ENCODE data around the gene PUM1. TPM values are rescaled to one million over a fixed set of nuclear protein-coding genes. Genes with fewer than 3 reads are reported as not detected.

The PUM1 gene
- total RNA-seq, 2 donors from 2014 or later = 30.9 to 32.3 TPM

- Histone ChIP-seq H3K4me3 (no peak overlapping the region), H3K27ac (no peak overlapping the region), H3K4me1 (no peaks in the 10 kb centered on the region), H3K27me3 (no peaks in the 10 kb centered on the region), H3K9me3 (no peaks in the 10 kb centered on the region), H3K36me3 (replicated peaks in 1 of 2; ENCODE audit: insufficient read depth in 1 of 2, low read depth in 2 of 2) (peaks cover 6 to 29% of the 10 kb centered on the region in 2 donors)
- intact Hi-C loops (cut with DNase I) = no loop called here
- no peak for DNase-seq
- TF ChIP-seq CTCF (IDR thresholded peaks at IDR 0.05) (no peak), POLR2A (IDR thresholded peaks at IDR 0.05) (no peak)
- WGBS, 2 donors = 82 to 92% methylated on average over 3 of the region's 3 CpGs
- no peak for ATAC-seq
Measured at GRCh38 chr1:30934613-30935012, 130.9 kb downstream of the PUM1 start.

- TF ChIP-seq POLR2A (IDR thresholded peaks at IDR 0.05) (no peak), CTCF (IDR thresholded peaks at IDR 0.05) (no peak)
- no peaks in the 10 kb centered on the region for H3K4me1 ChIP-seq
- H3K4me3 ChIP-seq = no peak overlapping the region
- no peaks in the 10 kb centered on the region for H3K27me3 ChIP-seq
- H3K27ac ChIP-seq = no peak overlapping the region
- peaks cover 6 to 27% of the 10 kb centered on the region in 2 donors for H3K36me3 ChIP-seq (replicated peaks in 1 of 2; ENCODE audit: insufficient read depth in 1 of 2, low read depth in 2 of 2)
- DNase-seq (no peak), ATAC-seq (no peak)
- H3K9me3 ChIP-seq = no peaks in the 10 kb centered on the region
- intact Hi-C loops (cut with DNase I) = no loop called here
- 89 to 90% methylated on average over 4 of the region's 4 CpGs for WGBS, 2 donors
Measured at GRCh38 chr1:30933874-30934252, 131.7 kb downstream of the PUM1 start.

GRCh38 chr1:30930631-30931173, 134.8 kb downstream of the PUM1 start:
- no peak overlapping the region for H3K27ac ChIP-seq
- ATAC-seq (no peak), DNase-seq (no peak)
- peaks cover 0 to 16% of the 10 kb centered on the region in 2 donors for H3K36me3 ChIP-seq (replicated peaks in 1 of 2; ENCODE audit: insufficient read depth in 1 of 2, low read depth in 2 of 2)
- no peak for TF ChIP-seq CTCF (IDR thresholded peaks at IDR 0.05)
- TF ChIP-seq POLR2A (IDR thresholded peaks at IDR 0.05) = no peak
- H3K4me1 ChIP-seq = no peaks in the 10 kb centered on the region
- intact Hi-C loops (cut with DNase I) = no loop called here
- H3K9me3 ChIP-seq = no peaks in the 10 kb centered on the region
- WGBS, 2 donors = 78 to 85% methylated on average over 6 of the region's 6 CpGs
- no peak overlapping the region for H3K4me3 ChIP-seq
- no peaks in the 10 kb centered on the region for H3K27me3 ChIP-seq

- peak; percentile 31 for ATAC-seq
- intact Hi-C loops (cut with DNase I) = no loop called here
- H3K4me1 ChIP-seq = no peaks in the 10 kb centered on the region
Measured at GRCh38 chr1:30929944-30930525, 135.5 kb downstream of the PUM1 start.

More at GRCh38 chr1:30929944-30930525, 135.5 kb downstream of the PUM1 start:
- WGBS, 2 donors = 56 to 59% methylated on average over 8 of the region's 8 CpGs
- Histone ChIP-seq H3K36me3 (replicated peaks in 1 of 2; ENCODE audit: insufficient read depth in 1 of 2, low read depth in 2 of 2) (peaks cover 0 to 13% of the 10 kb centered on the region in 2 donors), H3K9me3 (no peaks in the 10 kb centered on the region), H3K27ac (no peak overlapping the region), H3K27me3 (no peaks in the 10 kb centered on the region), H3K4me3 (no peak overlapping the region)
- DNase-seq = no peak
- TF ChIP-seq CTCF (IDR thresholded peaks at IDR 0.05) (no peak), POLR2A (IDR thresholded peaks at IDR 0.05) (no peak)
